ENCODE measurements around the gene TCFL5. TPM values are rescaled to one million over a fixed set of nuclear protein-coding genes. Genes with fewer than 3 reads are reported as not detected.

Gene TCFL5
- total RNA-seq, 3 donors from 2014 or later = 4.3 to 13.3 (median 6.6) TPM

DNA sequence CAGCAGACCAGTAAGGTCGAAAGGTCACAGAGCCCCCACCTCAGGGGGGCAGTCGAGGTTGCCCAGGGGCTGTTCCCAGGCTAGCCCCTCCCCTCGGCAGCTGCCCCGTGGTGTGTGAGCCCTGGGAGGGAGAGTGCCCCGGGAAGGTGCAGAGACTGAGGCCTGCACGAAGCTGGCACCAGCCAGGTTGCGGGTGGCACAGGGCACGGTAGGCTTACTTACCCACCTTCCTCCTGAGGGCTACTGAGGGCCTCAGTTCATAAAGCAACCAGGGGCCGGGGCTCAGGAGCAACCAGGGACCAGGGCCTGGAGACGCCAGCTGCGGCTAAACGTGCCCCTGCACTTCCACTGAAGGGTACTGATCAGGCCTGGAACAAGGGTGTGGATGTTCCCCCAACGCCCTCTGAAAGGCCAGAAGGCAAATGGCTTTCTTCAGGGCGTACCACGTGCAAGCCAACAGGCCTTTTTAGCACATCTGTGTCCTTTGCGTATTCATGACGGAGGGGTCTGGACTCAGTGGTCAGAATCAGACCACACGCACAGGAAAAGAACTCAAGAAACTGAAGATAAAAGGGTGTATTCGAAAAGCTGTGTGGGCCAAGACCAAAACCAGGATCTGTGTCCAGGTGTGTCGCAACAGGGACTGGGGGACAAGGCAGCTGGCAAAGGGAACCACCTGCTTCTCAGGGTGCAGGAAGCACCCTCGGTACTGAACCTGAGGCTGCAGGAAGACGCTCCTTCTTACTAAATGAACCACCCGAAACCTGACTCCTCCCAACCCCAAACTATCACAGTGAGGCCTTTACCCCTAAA lies 24.5 kb upstream of the TCFL5 start:
- ATAC-seq (peak; percentile 2), DNase-seq (no peak)
- Histone ChIP-seq H3K36me3 (ENCODE audit: low read depth) (peaks cover 18% of the 10 kb centered on the region), H3K9me3 (no peaks in the 10 kb centered on the region), H3K4me1 (ENCODE audit: low read depth) (no peaks in the 10 kb centered on the region), H3K4me3 (no peak overlapping the region)
- TF ChIP-seq, protein P1, sequence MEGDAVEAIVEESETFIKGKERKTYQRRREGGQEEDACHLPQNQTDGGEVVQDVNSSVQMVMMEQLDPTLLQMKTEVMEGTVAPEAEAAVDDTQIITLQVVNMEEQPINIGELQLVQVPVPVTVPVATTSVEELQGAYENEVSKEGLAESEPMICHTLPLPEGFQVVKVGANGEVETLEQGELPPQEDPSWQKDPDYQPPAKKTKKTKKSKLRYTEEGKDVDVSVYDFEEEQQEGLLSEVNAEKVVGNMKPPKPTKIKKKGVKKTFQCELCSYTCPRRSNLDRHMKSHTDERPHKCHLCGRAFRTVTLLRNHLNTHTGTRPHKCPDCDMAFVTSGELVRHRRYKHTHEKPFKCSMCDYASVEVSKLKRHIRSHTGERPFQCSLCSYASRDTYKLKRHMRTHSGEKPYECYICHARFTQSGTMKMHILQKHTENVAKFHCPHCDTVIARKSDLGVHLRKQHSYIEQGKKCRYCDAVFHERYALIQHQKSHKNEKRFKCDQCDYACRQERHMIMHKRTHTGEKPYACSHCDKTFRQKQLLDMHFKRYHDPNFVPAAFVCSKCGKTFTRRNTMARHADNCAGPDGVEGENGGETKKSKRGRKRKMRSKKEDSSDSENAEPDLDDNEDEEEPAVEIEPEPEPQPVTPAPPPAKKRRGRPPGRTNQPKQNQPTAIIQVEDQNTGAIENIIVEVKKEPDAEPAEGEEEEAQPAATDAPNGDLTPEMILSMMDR (IDR thresholded peaks at IDR 0.05) = no peak
- intact Hi-C loops (cut with DNase I, micrococcal nuclease) = no loop called here

DNA sequence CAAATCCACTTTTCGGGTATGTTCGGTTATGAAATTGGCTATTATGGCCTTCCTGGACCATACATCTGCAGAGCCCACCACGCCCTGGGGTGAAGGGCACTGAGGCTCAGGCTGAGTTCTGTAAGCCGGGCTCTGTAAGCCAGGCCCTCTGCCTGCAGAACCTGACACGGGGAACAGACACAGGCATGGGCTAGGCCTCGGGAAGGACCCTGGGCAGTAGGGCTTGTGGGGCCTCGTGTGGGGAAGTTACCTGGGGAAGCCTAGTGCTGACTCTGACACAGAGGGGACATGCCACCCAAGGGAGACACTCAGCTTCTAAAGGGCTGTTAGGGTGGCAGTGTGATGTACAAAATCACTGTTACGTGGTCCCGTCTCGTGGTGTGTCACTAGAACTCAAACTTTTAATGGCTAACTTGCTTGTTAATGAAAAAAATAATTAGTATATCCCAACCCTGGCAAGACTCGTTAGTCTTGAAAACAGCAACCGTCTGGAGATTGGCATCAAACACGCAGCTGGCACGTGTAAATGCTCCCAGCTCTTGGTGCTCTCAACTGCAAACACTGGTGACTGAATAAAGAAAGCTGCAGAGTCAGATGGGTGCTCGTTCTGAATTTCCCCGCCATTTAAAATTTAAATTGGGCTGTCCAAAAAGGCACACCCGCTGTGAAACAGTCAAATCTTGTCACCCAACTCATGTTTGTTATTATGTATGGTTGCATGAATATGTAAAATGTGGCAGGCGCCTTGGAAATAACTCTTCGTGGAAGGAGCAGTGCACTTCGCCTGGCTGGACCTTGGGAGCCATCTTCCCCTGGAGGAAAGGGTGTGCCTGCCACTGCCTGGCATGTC lies 23.6 kb upstream of the TCFL5 start:
- DNase-seq (no peak), ATAC-seq (no peak)
- intact Hi-C loops (cut with DNase I, micrococcal nuclease) = no loop called here
- no peaks in the 10 kb centered on the region for H3K9me3 ChIP-seq
- peaks cover 18% of the 10 kb centered on the region for H3K36me3 ChIP-seq (ENCODE audit: low read depth)
- no peaks in the 10 kb centered on the region for H3K4me1 ChIP-seq (ENCODE audit: low read depth)
- no peak overlapping the region for H3K4me3 ChIP-seq
- TF ChIP-seq, protein P1 (IDR thresholded peaks at IDR 0.05) = no peak

DNA sequence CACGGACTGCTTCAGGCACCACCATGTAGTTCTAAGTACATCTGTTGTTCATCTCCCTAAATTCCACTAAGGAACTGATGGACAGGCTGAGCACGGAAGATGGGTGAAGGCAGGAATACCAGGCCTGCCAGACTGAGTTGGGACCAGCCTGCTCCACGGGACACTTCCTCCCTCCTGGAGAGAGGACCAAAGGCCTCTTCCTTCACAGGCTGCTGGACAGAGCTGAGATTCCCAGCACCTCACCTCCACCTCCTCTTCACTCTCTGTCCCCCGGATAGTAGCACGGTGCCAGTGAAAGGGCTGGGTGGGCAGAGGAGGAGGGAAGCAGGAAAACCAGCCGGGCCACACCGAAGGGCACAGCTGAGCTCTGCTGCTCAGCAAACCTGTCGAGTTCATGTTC lies 22.9 kb upstream of the TCFL5 start:
- DNase-seq = no peak
- peaks cover 13% of the 10 kb centered on the region for H3K36me3 ChIP-seq (ENCODE audit: low read depth)
- H3K4me3 ChIP-seq = no peak overlapping the region
- H3K9me3 ChIP-seq = no peaks in the 10 kb centered on the region
- intact Hi-C loops (cut with DNase I, micrococcal nuclease) = no loop called here
- TF ChIP-seq, protein P1 (IDR thresholded peaks at IDR 0.05) = no peak
- no peak for ATAC-seq
- no peaks in the 10 kb centered on the region for H3K4me1 ChIP-seq (ENCODE audit: low read depth)

DNA sequence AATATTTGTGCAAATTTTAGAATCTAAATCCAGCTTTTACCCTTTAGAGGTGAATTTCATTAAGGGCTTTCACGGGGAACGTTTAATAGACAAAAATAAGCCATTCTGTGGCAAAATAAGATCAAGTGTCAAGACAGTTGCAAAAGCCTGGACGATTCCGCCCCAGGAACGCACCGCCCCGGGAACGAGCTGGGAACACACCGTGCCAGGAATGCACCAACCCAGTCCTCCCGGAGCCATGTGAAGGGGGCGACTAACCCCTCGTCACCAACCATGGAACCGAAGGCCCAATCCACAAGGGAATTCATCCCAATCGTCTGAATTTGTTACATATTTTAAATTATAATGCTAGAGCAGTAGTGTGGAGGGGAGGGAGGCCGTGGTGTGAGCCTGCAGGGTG lies 20.8 kb upstream of the TCFL5 start:
- TF ChIP-seq, protein P1 (IDR thresholded peaks at IDR 0.05) = no peak
- Histone ChIP-seq H3K4me3 (no peak overlapping the region), H3K9me3 (no peaks in the 10 kb centered on the region), H3K36me3 (ENCODE audit: low read depth) (peaks cover 6% of the 10 kb centered on the region), H3K4me1 (ENCODE audit: low read depth) (no peaks in the 10 kb centered on the region)
- intact Hi-C loops (cut with DNase I, micrococcal nuclease) = no loop called here
- DNase-seq = no peak
- ATAC-seq = no peak

DNA sequence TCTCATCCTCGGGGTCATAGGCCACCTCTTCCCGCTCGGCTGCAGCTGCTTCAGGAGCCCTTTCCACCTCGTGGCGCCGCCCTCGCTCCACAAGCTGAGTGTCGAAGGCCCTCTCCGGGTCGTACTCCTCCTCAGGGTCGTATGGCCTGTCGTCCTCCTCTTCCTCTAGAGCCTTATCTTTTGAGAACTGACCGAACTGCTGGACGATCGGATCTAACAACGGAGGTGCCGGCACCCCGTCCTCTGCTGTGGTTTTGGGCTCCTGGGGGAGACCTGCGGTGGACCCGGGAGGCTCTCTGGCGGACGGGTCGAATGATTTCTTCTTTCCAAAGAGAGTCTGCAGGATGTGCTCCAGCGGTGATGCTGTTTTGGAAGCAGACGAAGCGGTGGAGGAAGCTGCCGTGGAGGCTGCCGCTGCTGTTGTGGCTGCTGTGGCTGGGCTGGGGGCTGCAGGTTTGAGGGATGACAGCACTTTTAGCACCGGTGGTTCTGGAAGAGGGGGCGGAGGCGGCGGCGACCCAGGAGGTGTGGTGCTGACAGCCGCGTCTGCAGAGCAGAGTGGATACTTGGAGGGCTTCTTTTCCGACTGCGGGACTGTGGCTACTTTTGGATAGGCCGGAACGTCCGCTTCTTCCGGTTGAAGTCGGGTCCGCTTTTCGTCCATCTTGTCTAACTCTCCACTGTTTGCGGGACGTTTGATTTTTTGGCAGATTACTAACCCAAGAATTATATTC lies 20.2 kb upstream of the TCFL5 start:
- no peaks in the 10 kb centered on the region for H3K4me1 ChIP-seq (ENCODE audit: low read depth)
- ATAC-seq = no peak
- intact Hi-C loops (cut with DNase I, micrococcal nuclease) = no loop called here
- no peak for DNase-seq
- peaks cover 6% of the 10 kb centered on the region for H3K36me3 ChIP-seq (ENCODE audit: low read depth)
- H3K4me3 ChIP-seq = no peak overlapping the region
- no peaks in the 10 kb centered on the region for H3K9me3 ChIP-seq
- TF ChIP-seq, protein P1 (IDR thresholded peaks at IDR 0.05) = no peak
